ENCODE results near the gene NDUFB11.

GRCh38 chrX:47101206-47101605 lies 43.3 kb downstream of the NDUFB11 start:
- no peak for TF ChIP-seq EZH2 (IDR thresholded peaks at IDR 0.05; ENCODE audit: borderline replicate concordance, low read depth, low read length)
- no peak for TF ChIP-seq ZNF408 (CRISPR knock-in tag; IDR thresholded peaks at IDR 0.05; ENCODE audit: low read depth)
- TF ChIP-seq ZFP91 (CRISPR knock-in tag; IDR thresholded peaks at IDR 0.05), result no peak
- no peak for TF ChIP-seq CTCF (IDR thresholded peaks at IDR 0.05 in 2 of 3, conservative IDR thresholded peaks at IDR 0.05 in 1 of 3; ENCODE audit: insufficient read depth in 2 of 3, low read depth in 1 of 3, low read length in 3 of 3)
- no peak for TF ChIP-seq MYBL2 (IDR thresholded peaks at IDR 0.05; ENCODE audit: low read depth)
- no peak for TF ChIP-seq MYBL2 (CRISPR knock-in tag; IDR thresholded peaks at IDR 0.05; ENCODE audit: borderline replicate concordance)
- no peak for TF ChIP-seq CREB1 (IDR thresholded peaks at IDR 0.05)
- TF ChIP-seq CREB1 (CRISPR knock-in tag; IDR thresholded peaks at IDR 0.05), result no peak
- no peak for TF ChIP-seq RAD21 (CRISPR knock-in tag; conservative IDR thresholded peaks at IDR 0.05 in 1 of 2, IDR thresholded peaks at IDR 0.05 in 1 of 2)
- no peak for TF ChIP-seq HMG20A (CRISPR knock-in tag; conservative IDR thresholded peaks at IDR 0.05)
- TF ChIP-seq CBX1 (IDR thresholded peaks at IDR 0.05; ENCODE audit: low read depth), result no peak
- TF ChIP-seq HOMEZ (CRISPR knock-in tag; IDR thresholded peaks at IDR 0.05), result no peak
- TF ChIP-seq FOXP1 (CRISPR knock-in tag; IDR thresholded peaks at IDR 0.05), result no peak
- TF ChIP-seq IRF2 (CRISPR knock-in tag; IDR thresholded peaks at IDR 0.05), result no peak
